HL-60 (cell line): ENCODE data around the gene RPS6KA3.

Experiments
- DNase-seq, 2 experiments: peaks; one replicate each; pipeline ENCODE4 v3.0.0-alpha.2; 2010 to 2020; ENCODE audit warnings: low read depth in 1 of 2, low spot score in 1 of 2
- H3K27ac ChIP-seq: fragments of 250-450 bp; sonication (Bioruptor Pico); replicated peaks from 2 replicates; pipeline ENCODE4 v1.5.1; 2020; ENCODE audit warnings: mild to moderate bottlenecking, moderate library complexity
- H3K27me3 ChIP-seq: fragments of 250-450 bp; sonication (Bioruptor Pico); 2 replicates; pipeline ENCODE4 v1.5.1; 2021; ENCODE audit warnings: mild to moderate bottlenecking, moderate library complexity; ENCODE audit not compliant: insufficient read depth, poor library complexity, severe bottlenecking
- H3K4me3 ChIP-seq: replicated peaks from 2 replicates; pipeline ENCODE4 v1.5.1; 2011; ENCODE audit warnings: mild to moderate bottlenecking, control low read depth, low read length; ENCODE audit not compliant: insufficient read depth
- CTCF ChIP-seq: IDR thresholded peaks from one replicate; pipeline ENCODE4 v1.5.1; 2011; ENCODE audit warnings: low read length, control low read depth, inconsistent platforms; ENCODE audit not compliant: insufficient read depth
- GABPA ChIP-seq: IDR thresholded peaks from 2 replicates; pipeline ENCODE4 v1.6.1; 2012; ENCODE audit warnings: low read depth
- POLR2AphosphoS5 ChIP-seq: IDR thresholded peaks from 2 replicates; pipeline ENCODE4 v1.6.1; 2012; ENCODE audit warnings: low read depth
- REST ChIP-seq: IDR thresholded peaks from 2 replicates; pipeline ENCODE4 v1.6.1; 2012; ENCODE audit warnings: low read depth; ENCODE audit not compliant: insufficient replicate concordance
- SPI1 ChIP-seq: IDR thresholded peaks from 2 replicates; pipeline ENCODE4 v1.6.1; 2012; ENCODE audit warnings: low read depth, mild to moderate bottlenecking, borderline replicate concordance

The RPS6KA3 gene

DNA sequence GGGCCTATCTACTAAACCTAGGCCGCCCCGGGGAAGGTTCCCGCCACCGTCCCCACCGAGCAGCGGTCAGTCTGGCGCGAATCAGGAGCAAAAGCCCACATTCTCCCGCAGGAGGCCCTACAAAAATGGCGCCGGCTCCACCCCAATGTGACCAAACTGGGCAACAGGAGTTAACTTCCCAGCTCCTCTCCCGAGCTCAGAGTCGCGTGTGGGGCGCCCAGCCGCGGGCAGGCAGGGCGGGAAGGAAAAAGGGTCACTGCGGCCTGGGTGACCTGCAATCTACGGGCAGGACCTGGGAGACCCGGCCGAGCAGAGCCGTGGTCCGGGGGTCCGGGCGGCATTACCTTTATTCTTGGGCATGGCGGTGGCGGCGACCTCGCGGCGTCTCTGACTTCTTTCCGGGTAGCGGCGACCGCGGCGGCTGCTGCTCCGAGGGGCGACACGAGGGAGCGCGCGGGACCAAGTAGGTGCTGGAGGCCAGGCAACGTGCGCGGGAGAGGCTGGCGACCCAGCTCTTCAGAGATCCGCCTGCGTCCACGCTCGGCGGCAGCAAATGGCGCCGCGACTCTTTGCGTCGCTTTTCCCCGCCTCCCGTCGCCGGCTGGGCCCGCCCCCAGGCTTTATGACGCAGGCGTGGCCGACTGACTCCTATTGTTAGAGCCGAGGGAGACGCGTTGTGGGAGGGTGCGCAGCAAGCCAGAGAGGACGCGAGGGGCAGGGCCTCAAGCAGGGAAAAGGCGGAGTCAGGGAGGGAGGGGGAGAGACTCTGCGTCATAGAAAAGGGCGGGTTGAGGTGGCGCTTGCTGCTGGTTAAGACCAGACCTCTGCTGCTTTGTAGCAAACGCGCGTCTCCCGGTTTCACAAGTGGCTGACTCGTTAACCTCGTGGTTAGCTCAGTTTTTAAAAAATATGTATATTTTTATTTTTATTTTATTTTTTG, 125.2 kb downstream of the RPS6KA3 start, which contains the start of gene EIF1AX:
Gene EIF1AX, minus strand, starts transcription at position 558 of the 940 bp plus-strand sequence. Its CDS starts 198 bp downstream, at position 360.
- TF ChIP-seq SPI1: no peak
- peak; percentile 62 for TF ChIP-seq POLR2AphosphoS5
- no peak for TF ChIP-seq GABPA
- no peak for TF ChIP-seq CTCF
- peak; percentile 15 for TF ChIP-seq REST
- Histone ChIP-seq H3K27me3 (no peaks in the 10 kb centered on the region), H3K27ac (peak within 1 kb of the TSS; percentile 96), H3K4me3 (peak within 1 kb of the TSS; percentile 65)
- peak; percentile 91 to 100 for DNase-seq

DNA sequence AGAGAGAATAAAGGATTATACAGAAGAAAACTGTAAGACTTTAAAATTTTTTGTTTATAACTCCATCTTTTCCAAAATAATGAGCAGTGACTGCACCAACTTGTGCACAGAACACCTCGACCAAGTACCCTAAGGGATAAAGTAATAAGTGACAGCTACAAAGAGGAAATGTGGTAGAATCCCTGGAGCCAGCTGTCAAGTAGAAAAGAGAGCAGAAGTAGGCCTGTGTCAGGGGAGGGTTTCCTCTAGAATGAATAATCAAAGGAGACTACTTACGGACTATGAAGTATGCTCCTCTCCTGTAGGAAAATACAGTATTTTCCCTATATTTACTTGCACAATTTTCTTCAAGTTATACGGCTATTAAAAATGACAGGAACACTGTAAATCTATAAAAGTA, 126.3 kb downstream of the RPS6KA3 start:
- no peaks in the 10 kb centered on the region for H3K27me3 ChIP-seq
- TF ChIP-seq CTCF (no peak), SPI1 (peak; percentile 54; the same call in 1 of the 2 replicates), POLR2AphosphoS5 (no peak), REST (no peak), GABPA (no peak)
- peak overlapping the region; percentile 65 for H3K4me3 ChIP-seq
- peak overlapping the region; percentile 96; the same call in 1 of the 2 replicates for H3K27ac ChIP-seq
- DNase-seq: peak in 1 of 2 experiments; percentile 39

DNA sequence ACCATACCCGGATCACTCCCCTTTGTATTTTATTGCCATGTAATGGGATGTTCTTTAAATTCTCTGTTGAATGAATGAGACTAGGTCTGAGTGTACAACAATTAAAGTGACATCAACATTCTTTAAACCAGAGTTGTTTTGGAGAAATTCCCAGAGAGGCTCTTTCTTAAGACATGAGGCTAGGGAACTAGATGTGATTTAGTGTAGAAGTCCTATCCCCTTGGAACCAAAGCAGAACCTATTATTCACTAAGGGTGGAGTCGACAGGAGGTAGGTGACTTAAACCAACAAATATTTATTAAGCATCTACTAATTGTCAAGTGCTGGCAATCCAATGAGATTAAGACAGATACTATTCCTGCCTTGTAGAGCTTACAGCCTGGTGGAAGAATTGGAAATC, 126.7 kb downstream of the RPS6KA3 start:
- Histone ChIP-seq H3K27me3 (no peaks in the 10 kb centered on the region), H3K4me3 (peak overlapping the region; percentile 65), H3K27ac (no peak overlapping the region)
- DNase-seq: no peak
- TF ChIP-seq REST (no peak), GABPA (no peak), CTCF (no peak), SPI1 (no peak), POLR2AphosphoS5 (no peak)
